ENCODE data around the gene ABHD4.
"Not testable (repeated sequence)": the region's sequence is repeated elsewhere in the genome, so short reads cannot be mapped to it uniquely, and the experiment has no call there.

ABHD4 gene

DNA sequence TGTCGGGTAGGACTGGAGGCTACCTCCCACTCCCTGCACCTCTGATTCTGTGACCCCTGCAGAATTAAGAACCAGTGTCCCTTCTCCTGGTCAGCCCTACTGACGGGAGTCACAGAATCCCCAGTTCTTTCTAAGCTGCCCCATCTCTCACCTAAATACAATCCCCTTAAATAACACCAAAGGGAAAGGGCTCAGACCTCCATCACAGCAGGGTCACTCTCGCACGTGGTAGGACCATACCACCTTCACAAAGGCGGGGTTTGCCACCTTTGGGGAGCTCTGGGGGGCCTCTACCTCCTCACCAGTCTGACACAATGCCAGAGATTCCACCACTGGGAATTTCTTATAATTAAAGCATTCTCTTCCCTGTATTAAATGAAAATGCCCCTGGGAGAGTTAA is 44.7 kb upstream of the ABHD4 start:
- no peak overlapping the region for H3K4me3 ChIP-seq (ENCODE audit: low read depth, low read length)
- DNase-seq (ENCODE audit: low read depth) = no peak
- TF ChIP-seq CTCF (IDR thresholded peaks at IDR 0.05; ENCODE audit: low read depth, low read length, missing control alignments) = no peak

DNA sequence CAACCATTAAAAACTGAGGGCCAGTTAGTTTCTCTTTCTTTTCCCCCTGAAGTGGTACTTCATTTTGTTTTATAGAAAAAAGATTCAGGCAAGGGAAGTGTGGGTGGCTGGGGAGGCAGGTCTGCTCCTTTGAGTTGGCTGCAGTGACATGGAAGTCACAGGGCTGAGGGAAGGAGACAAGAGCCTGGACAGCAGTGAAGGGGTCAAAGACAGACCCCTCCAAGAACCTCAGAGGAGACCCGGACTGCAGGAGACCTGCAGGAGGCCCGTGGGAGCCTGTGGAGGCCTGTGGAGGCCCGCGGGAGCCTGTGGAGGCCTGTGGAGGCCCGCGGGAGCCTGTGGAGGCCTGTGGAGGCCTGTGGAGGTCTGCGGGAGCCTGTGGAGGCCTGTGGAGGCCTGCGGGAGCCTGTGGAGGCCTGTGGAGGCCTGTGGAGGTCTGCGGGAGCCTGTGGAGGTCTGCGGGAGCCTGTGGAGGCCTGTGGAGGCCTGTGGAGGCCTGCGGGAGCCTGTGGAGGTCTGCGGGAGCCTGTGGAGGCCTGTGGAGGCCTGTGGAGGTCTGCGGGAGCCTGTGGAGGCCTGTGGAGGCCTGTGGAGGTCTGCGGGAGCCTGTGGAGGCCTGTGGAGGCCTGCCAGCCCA is 44.1 kb upstream of the ABHD4 start:
- not testable (repeated sequence) for DNase-seq (ENCODE audit: low read depth)

GRCh38 chr14:22554498-22555383 is 43.4 kb upstream of the ABHD4 start:
- TF ChIP-seq CTCF (IDR thresholded peaks at IDR 0.05; ENCODE audit: low read depth, low read length, missing control alignments) = no peak
- DNase-seq (ENCODE audit: low read depth) = no peak

More for the DNA sequence above, 44.1 kb upstream of the ABHD4 start:
- H3K4me3 ChIP-seq (ENCODE audit: low read depth, low read length) = not testable (repeated sequence)

GRCh38 chr14:22555384-22556011 is 42.6 kb upstream of the ABHD4 start:
- no peak for DNase-seq (ENCODE audit: low read depth)
- H3K4me3 ChIP-seq (ENCODE audit: low read depth, low read length) = no peak overlapping the region
- no peak for TF ChIP-seq CTCF (IDR thresholded peaks at IDR 0.05; ENCODE audit: low read depth, low read length, missing control alignments)

More at GRCh38 chr14:22554498-22555383, 43.4 kb upstream of the ABHD4 start:
- H3K4me3 ChIP-seq (ENCODE audit: low read depth, low read length) = no peak overlapping the region

GRCh38 chr14:22556021-22556989 is 41.8 kb upstream of the ABHD4 start:
- peak overlapping the region; percentile 25; the same call in 1 of the 2 replicates for H3K4me3 ChIP-seq (ENCODE audit: low read depth, low read length)
- TF ChIP-seq CTCF (IDR thresholded peaks at IDR 0.05; ENCODE audit: low read depth, low read length, missing control alignments) = peak; percentile 10
- DNase-seq (ENCODE audit: low read depth) = peak; percentile 98

- peak overlapping the region; percentile 25; the same call in 1 of the 2 replicates for H3K4me3 ChIP-seq (ENCODE audit: low read depth, low read length)
- TF ChIP-seq CTCF (IDR thresholded peaks at IDR 0.05; ENCODE audit: low read depth, low read length, missing control alignments) = peak; percentile 80
- no peak for DNase-seq (ENCODE audit: low read depth)
These were observed 41.0 kb upstream of the ABHD4 start for GRCh38 chr14:22556990-22557623.

Data from GM12864 (cell line).